Esophagus squamous epithelium (tissue), 4 donors: Measurements from ENCODE around the gene TMEM271.

Experiments used
- CTCF ChIP-seq, 6 experiments: fragments of 450-650 bp in 4 of 6; fragments of 200-600 bp in 2 of 6; sonication (generic) in 2 of 6; IDR thresholded peaks; one replicate each; pipeline ENCODE4 v1.5.1; 2016 to 2019; ENCODE audit warnings: antibody characterized with exemption in 6 of 6, mild to moderate bottlenecking in 4 of 6, moderate library complexity in 4 of 6
- POLR2A ChIP-seq, 4 donors: fragments of 450-650 bp; IDR thresholded peaks; one replicate each; pipeline ENCODE4 v1.6.1; 2017; ENCODE audit warnings: antibody characterized with exemption in 4 of 4, mild to moderate bottlenecking in 4 of 4, moderate library complexity in 3 of 4

DNA sequence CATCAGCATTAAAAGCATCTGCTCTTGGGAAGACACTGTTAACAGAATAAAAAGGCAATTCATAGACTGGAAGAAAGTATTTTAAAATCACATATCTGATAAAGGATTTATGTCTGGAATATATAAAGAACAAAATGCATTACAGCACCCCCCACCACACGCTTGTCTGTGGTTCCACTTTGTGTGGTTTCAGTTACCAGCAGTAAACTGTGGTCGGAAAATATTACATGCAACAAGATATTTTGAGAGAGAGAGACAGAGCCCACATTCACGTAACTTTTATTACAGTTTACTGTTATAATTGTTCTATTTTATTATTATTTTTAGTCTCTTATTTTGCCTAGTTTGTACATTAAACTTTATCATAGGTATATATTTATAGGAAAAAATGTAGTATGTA lies 28.0 kb upstream of the TMEM271 start:
- TF ChIP-seq CTCF (IDR thresholded peaks at IDR 0.05) (no peak), POLR2A (IDR thresholded peaks at IDR 0.05) (no peak)
